Fibroblast of skin of left quadriceps (primary cell): Measurements from ENCODE around the gene BAG1.

Experiments
- DNase-seq, 2 experiments: peaks; one replicate each; pipeline ENCODE4 v3.0.0-alpha.2; 2013; ENCODE audit warnings: low read depth in 2 of 2

The BAG1 gene

GRCh38 chr9:33264473-33265177 lies at the start of gene BAG1, which contains the start of gene CHMP5:
TSS of gene BAG1 (minus strand) at chr9:33264708.
TSS of gene CHMP5 (plus strand) at chr9:33265049. CDS start at chr9:33265079, 30 bp downstream.
- peak; percentile 98 to 99 for DNase-seq

GRCh38 chr9:33311953-33312352 lies 47.4 kb upstream of the BAG1 start:
- no peak for DNase-seq

GRCh38 chr9:33310748-33311147 lies 46.2 kb upstream of the BAG1 start:
- no peak for DNase-seq

- no peak for DNase-seq
Observed at GRCh38 chr9:33309903-33310302, 45.4 kb upstream of the BAG1 start.

- no peak for DNase-seq
Observed at GRCh38 chr9:33307067-33307466, 42.6 kb upstream of the BAG1 start.

GRCh38 chr9:33306037-33306436 lies 41.5 kb upstream of the BAG1 start:
- no peak for DNase-seq

GRCh38 chr9:33304362-33304761 lies 39.9 kb upstream of the BAG1 start:
- DNase-seq = no peak

- no peak for DNase-seq
Observed at GRCh38 chr9:33300546-33300945, 36.0 kb upstream of the BAG1 start.

GRCh38 chr9:33297432-33297831 lies 32.9 kb upstream of the BAG1 start:
- DNase-seq = no peak

- DNase-seq = no peak
Observed at GRCh38 chr9:33295571-33295970, 31.1 kb upstream of the BAG1 start.

GRCh38 chr9:33294670-33295432 lies 30.3 kb upstream of the BAG1 start:
- no peak for DNase-seq

- DNase-seq = no peak
Observed at GRCh38 chr9:33293782-33294181, 29.3 kb upstream of the BAG1 start.

GRCh38 chr9:33291901-33292300 lies 27.4 kb upstream of the BAG1 start:
- DNase-seq = no peak

GRCh38 chr9:33291031-33291397 lies 26.5 kb upstream of the BAG1 start:
- no peak for DNase-seq

GRCh38 chr9:33290247-33291030 lies 25.9 kb upstream of the BAG1 start, which contains the start of gene NFX1:
TSS of gene NFX1 (plus strand) at chr9:33290516. CDS start at chr9:33290573, 57 bp downstream.
- peak; percentile 98 to 99 for DNase-seq

- DNase-seq = no peak
Observed at GRCh38 chr9:33289936-33290246, 25.4 kb upstream of the BAG1 start.

- no peak for DNase-seq
Observed at GRCh38 chr9:33289496-33289895, 25.0 kb upstream of the BAG1 start.

- DNase-seq = no peak
Observed at GRCh38 chr9:33288828-33289483, 24.4 kb upstream of the BAG1 start.

GRCh38 chr9:33288235-33288634 lies 23.7 kb upstream of the BAG1 start:
- DNase-seq = no peak

- DNase-seq = peak; percentile 33 to 45
Observed at GRCh38 chr9:33287087-33287490, 22.6 kb upstream of the BAG1 start.

- no peak for DNase-seq
Observed at GRCh38 chr9:33285502-33285901, 21.0 kb upstream of the BAG1 start.

GRCh38 chr9:33277484-33277883 lies 13.0 kb upstream of the BAG1 start:
- DNase-seq = no peak
